Suprapubic skin (tissue), 4 donors: ENCODE measurements around the gene ATXN7L3. TPM values are rescaled to one million over a fixed set of nuclear protein-coding genes. Genes with fewer than 3 reads are reported as not detected.

Experiments
- DNase-seq, 2 donors: peaks; one replicate each; pipeline ENCODE4 v3.0.0-alpha.2; 2019; ENCODE audit warnings: low spot score in 2 of 2
- H3K27ac ChIP-seq: fragments of 200-600 bp; sonication (generic); one replicate; pipeline ENCODE4 v1.5.1; 2019
- H3K27me3 ChIP-seq: fragments of 200-600 bp; sonication (generic); one replicate; pipeline ENCODE4 v1.5.1; 2019
- H3K36me3 ChIP-seq: fragments of 200-600 bp; sonication (generic); one replicate; pipeline ENCODE4 v1.5.1; 2019
- H3K4me1 ChIP-seq: fragments of 200-600 bp; sonication (generic); one replicate; pipeline ENCODE4 v1.5.1; 2019
- H3K4me3 ChIP-seq: fragments of 200-600 bp; sonication (generic); one replicate; pipeline ENCODE4 v1.5.1; 2019; ENCODE audit warnings: mild to moderate bottlenecking
- H3K9me3 ChIP-seq: fragments of 200-600 bp; sonication (generic); one replicate; pipeline ENCODE4 v1.5.1; 2019
- CTCF ChIP-seq, 2 donors: fragments of 200-600 bp in 1 of 2; fragments of 450-650 bp in 1 of 2; sonication (generic) in 1 of 2; IDR thresholded peaks; one replicate each; pipeline ENCODE4 v1.5.1; 2016 to 2019; ENCODE audit warnings: antibody characterized with exemption in 2 of 2, mild to moderate bottlenecking in 1 of 2, moderate library complexity in 1 of 2
- EP300 ChIP-seq: sonication (generic); formaldehyde crosslinking; IDR thresholded peaks from one replicate; pipeline ENCODE4 v1.6.1; 2017; ENCODE audit warnings: antibody characterized with exemption
- POLR2A ChIP-seq, 2 donors: fragments of 450-650 bp; IDR thresholded peaks; one replicate each; pipeline ENCODE4 v1.6.1; 2017; ENCODE audit warnings: antibody characterized with exemption in 2 of 2, mild to moderate bottlenecking in 2 of 2, moderate library complexity in 2 of 2
- POLR2AphosphoS5 ChIP-seq, 3 donors: sonication (generic); formaldehyde crosslinking; IDR thresholded peaks; one replicate each; pipeline ENCODE4 v1.6.1; 2017; ENCODE audit warnings: antibody characterized with exemption in 3 of 3
- WGBS: methylation state at CpG from one replicate; pipeline ENCODE4 v1.1.5; 2018; 5-methylcytosine and 5-hydroxymethylcytosine counted together
- total RNA-seq, 4 donors: library from RNA; depleted of rRNA; stranded (reverse); fragments of >200 nt; gene quantifications; one replicate each; pipeline ENCODE4 v1.1.0, GENCODE V29; 2016

ATXN7L3 gene
- total RNA-seq, 4 donors from 2014 or later = 44.1 to 75.0 (median 67.3) TPM

GRCh38 chr17:44217738-44218343 is 18.2 kb upstream of the ATXN7L3 start:
- Histone ChIP-seq H3K27ac (peak overlapping the region; percentile 100), H3K9me3 (no peaks in the 10 kb centered on the region), H3K36me3 (peaks cover 33% of the 10 kb centered on the region), H3K4me3 (peak overlapping the region; percentile 77), H3K4me1 (peaks cover 38% of the 10 kb centered on the region), H3K27me3 (no peaks in the 10 kb centered on the region)
- DNase-seq = peak in 1 of 2 donors; percentile 77
- TF ChIP-seq CTCF (IDR thresholded peaks at IDR 0.05) = no peak
- TF ChIP-seq EP300 = no peak
- TF ChIP-seq POLR2AphosphoS5 (IDR thresholded peaks at IDR 0.05) = no peak
- no peak for TF ChIP-seq POLR2A (IDR thresholded peaks at IDR 0.05)
- 10% methylated on average over 3 of the region's 10 CpGs for WGBS

- Histone ChIP-seq H3K36me3 (peaks cover 33% of the 10 kb centered on the region), H3K27ac (no peak overlapping the region)
- TF ChIP-seq CTCF (IDR thresholded peaks at IDR 0.05) = no peak
- TF ChIP-seq EP300 = no peak
- TF ChIP-seq POLR2A (IDR thresholded peaks at IDR 0.05) = no peak
- TF ChIP-seq POLR2AphosphoS5 (IDR thresholded peaks at IDR 0.05) = no peak
Measured at GRCh38 chr17:44216694-44217093, 17.0 kb upstream of the ATXN7L3 start.

GRCh38 chr17:44216173-44216572 is 16.5 kb upstream of the ATXN7L3 start:
- TF ChIP-seq EP300 (no peak), CTCF (IDR thresholded peaks at IDR 0.05) (no peak), POLR2AphosphoS5 (IDR thresholded peaks at IDR 0.05) (no peak), POLR2A (IDR thresholded peaks at IDR 0.05) (no peak)
- DNase-seq = no peak
- H3K36me3 ChIP-seq = peaks cover 38% of the 10 kb centered on the region

More at GRCh38 chr17:44216694-44217093, 17.0 kb upstream of the ATXN7L3 start:
- H3K27me3 ChIP-seq = no peaks in the 10 kb centered on the region
- H3K4me1 ChIP-seq = peaks cover 35% of the 10 kb centered on the region
- H3K4me3 ChIP-seq = no peak overlapping the region
- 72% methylated on average over 5 of the region's 5 CpGs for WGBS
- no peak for DNase-seq
- H3K9me3 ChIP-seq = no peaks in the 10 kb centered on the region

GRCh38 chr17:44214896-44215295 is 15.2 kb upstream of the ATXN7L3 start:
- no peak for DNase-seq
- H3K4me1 ChIP-seq = peaks cover 41% of the 10 kb centered on the region
- H3K27ac ChIP-seq = no peak overlapping the region
- TF ChIP-seq CTCF (IDR thresholded peaks at IDR 0.05) (no peak), POLR2A (IDR thresholded peaks at IDR 0.05) (no peak), EP300 (no peak), POLR2AphosphoS5 (IDR thresholded peaks at IDR 0.05) (no peak)
- peaks cover 41% of the 10 kb centered on the region for H3K36me3 ChIP-seq
- no peaks in the 10 kb centered on the region for H3K27me3 ChIP-seq
- H3K9me3 ChIP-seq = no peaks in the 10 kb centered on the region
- no peak overlapping the region for H3K4me3 ChIP-seq
- 88% methylated on average over 6 of the region's 6 CpGs for WGBS

More at GRCh38 chr17:44216173-44216572, 16.5 kb upstream of the ATXN7L3 start:
- Histone ChIP-seq H3K27ac (no peak overlapping the region), H3K9me3 (no peaks in the 10 kb centered on the region), H3K4me1 (peaks cover 35% of the 10 kb centered on the region), H3K4me3 (no peak overlapping the region), H3K27me3 (no peaks in the 10 kb centered on the region)
- 76% methylated on average over 5 of the region's 5 CpGs for WGBS

- peaks cover 41% of the 10 kb centered on the region for H3K4me1 ChIP-seq
- TF ChIP-seq CTCF (IDR thresholded peaks at IDR 0.05) (no peak), POLR2A (IDR thresholded peaks at IDR 0.05) (no peak), POLR2AphosphoS5 (IDR thresholded peaks at IDR 0.05) (no peak), EP300 (no peak)
- WGBS = 100% methylated on average over 1 of the region's 1 CpG
- peaks cover 47% of the 10 kb centered on the region for H3K36me3 ChIP-seq
- no peak overlapping the region for H3K4me3 ChIP-seq
- H3K9me3 ChIP-seq = no peaks in the 10 kb centered on the region
- H3K27ac ChIP-seq = no peak overlapping the region
- no peak for DNase-seq
- H3K27me3 ChIP-seq = no peaks in the 10 kb centered on the region
Measured at GRCh38 chr17:44214230-44214494, 14.5 kb upstream of the ATXN7L3 start.
